ENCODE data around the gene SHH.

SHH gene

DNA sequence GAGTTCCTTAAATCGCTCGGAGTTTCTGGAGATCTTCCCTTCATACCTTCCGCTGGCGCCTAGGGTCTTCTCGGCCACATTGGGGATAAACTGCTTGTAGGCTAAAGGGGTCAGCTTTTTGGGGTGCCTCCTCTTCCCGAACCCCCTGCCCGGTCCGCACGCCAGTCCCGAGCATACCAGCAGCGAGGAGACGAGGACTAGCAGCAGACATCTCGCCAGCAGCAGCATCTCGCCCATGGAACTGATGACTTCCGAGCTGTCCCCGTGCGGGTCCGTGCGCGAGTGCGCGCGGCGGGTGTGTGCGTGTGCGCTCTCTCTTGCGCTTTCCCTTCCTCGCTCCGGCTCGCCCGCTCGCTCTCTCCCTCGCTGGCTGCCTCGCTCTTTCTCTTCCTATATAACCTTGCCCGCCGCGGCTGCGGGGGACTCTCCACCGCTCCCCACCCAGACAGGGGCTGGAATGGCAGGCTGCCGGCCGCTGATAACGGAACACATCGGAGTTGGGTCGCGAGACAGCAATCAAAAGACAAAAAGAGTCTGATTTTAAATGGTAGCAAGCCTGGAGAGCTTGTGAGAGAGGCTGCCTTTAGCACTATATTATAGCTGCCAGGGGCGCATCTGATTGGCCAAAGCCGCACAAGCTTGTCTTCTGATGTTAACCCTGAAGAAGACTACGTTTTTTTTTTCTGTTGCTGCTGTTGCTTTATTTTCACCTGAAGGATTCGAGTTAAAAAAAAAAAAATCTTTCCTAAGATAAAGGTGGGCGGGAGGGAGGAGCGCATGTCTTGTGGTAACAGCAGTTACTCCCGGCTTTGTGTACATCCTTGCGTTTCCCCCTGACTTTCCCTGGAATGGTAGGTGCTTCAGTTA lies at the start of gene SHH:
Gene SHH (minus strand): TSS at position 569 of the 867 bp plus-strand sequence. CDS start 341 bp downstream, at position 228.
- DNase-seq = no peak

DNA sequence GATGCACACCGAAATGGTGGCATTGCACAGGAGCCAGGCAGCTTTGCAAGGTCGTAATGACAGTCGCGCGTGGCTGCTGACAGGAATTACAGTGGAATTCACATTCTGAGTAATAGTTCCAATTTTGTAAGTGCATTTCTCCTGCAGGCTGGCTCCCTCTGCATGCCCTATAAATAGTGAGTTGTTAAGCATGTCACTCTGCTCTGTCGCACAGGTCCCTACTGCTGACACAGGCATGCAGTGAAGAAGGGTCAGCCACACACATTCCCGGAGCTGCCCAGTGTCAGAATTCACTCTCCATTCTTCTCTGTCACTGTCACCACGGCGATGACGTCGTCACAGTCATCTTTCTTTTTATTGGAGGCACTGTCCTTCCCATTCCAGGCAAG lies 49.2 kb upstream of the SHH start:
- DNase-seq = no peak

- DNase-seq = no peak
Observed at GRCh38 chr7:155860840-155861479, 48.7 kb upstream of the SHH start.

GRCh38 chr7:155860461-155860839 lies 48.2 kb upstream of the SHH start:
- no peak for DNase-seq

- DNase-seq = no peak
Observed at GRCh38 chr7:155858521-155859061, 46.3 kb upstream of the SHH start.

DNA sequence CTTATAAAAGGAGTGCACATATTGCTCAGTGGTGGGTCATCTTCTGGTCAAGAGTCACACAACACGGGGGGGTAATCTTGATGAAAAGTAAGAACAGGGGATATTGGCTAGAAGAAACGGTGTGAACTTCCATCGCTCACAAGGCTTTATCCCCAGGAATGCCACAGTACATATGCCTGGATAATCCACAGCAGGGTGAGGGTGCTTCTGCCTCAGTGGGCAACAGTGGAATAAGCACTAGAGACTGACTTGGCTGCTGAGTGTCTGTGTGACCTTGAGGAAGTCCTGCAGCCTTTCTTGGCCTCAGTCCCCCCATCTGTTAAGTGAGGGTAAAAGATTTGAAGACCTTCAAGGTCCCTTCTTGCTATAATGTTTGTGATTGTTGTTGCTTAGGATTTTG lies 44.9 kb upstream of the SHH start:
- DNase-seq = no peak

GRCh38 chr7:155856656-155857055 lies 44.4 kb upstream of the SHH start:
- DNase-seq = no peak

GRCh38 chr7:155852426-155853301 lies 40.4 kb upstream of the SHH start:
- DNase-seq = no peak

DNA sequence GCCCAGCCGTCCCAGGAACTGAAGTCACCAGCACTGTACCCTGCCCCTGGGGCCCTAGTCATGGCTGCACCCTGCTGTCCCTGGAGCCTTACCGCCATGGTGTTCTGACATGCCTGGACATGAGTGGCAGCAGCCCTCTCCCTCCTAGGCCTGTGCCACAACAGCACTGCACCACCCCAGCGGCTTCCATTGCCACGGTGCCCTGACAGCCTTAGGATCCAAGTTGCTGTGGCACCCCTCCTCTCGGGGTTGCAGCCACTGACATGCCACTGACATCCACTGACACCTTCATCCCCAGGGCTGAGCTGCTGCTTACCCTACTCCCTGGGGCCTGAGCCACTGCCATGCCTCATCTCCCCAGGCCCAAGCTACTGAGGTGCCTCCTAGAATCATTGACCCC lies 39.6 kb upstream of the SHH start:
- no peak for DNase-seq

DNA sequence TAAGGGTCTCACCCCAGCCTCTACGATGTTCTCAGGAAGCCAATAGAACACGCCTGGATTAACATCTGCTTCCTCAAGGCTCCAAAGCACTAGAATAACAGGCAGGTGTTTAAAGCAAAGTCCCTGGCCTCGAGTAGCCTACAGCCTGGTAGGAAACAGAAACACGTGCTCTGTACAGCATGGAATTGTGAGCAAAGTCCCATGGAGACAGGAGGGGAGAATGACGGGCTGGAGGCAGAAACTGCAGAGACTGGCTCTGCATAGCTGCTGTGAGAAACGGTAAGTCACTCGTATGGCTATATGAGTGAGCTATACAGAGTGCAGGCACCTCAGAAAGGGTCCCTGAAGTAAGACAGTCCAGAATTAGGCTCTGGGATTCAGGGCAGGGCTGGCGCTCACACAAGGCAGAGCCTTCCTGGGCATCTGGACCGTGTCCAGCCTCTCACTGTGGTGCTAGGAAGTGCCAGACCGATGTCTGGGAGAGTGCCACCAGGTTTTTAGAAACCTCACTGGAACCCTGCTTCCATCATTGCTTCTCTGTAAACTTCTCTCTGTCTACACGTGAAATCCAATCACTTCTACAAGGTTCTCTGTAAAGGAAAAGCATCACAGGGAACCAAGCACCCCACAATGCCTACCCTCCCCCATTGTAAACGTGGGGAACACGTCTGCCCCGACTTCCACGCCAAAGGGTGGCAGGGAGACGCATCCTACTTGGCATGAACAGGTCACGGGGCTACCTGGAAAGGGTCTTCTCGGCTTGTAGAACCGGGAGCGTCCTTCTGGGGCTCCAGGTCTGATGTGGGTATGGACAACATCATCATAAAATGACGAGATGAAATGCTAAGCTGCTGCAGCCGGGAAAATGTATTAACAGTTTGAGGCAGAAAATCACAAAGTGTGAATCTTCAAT lies 38.8 kb upstream of the SHH start:
- no peak for DNase-seq

DNA sequence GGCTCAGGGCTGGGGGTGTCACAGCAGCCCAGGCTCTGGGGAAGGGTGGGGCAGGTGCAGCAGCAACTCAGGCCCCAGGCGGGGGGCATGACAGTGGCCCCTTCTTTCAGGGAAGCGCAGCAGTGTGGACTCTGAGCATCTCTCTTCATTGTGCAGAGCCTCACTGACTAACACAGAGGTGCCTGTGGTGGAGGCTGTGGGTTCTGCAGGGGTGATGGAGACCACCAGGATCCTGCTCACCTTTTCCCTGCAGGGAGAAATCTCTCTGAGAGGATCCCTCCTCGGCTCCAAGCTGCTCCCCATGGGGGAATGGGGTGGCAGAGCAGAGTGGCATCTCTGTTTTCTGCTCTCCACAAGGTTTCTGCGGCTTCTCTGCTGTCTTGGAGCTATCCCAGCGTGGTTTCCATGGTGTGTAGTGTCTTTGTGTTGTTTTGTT lies 37.8 kb upstream of the SHH start:
- no peak for DNase-seq

DNA sequence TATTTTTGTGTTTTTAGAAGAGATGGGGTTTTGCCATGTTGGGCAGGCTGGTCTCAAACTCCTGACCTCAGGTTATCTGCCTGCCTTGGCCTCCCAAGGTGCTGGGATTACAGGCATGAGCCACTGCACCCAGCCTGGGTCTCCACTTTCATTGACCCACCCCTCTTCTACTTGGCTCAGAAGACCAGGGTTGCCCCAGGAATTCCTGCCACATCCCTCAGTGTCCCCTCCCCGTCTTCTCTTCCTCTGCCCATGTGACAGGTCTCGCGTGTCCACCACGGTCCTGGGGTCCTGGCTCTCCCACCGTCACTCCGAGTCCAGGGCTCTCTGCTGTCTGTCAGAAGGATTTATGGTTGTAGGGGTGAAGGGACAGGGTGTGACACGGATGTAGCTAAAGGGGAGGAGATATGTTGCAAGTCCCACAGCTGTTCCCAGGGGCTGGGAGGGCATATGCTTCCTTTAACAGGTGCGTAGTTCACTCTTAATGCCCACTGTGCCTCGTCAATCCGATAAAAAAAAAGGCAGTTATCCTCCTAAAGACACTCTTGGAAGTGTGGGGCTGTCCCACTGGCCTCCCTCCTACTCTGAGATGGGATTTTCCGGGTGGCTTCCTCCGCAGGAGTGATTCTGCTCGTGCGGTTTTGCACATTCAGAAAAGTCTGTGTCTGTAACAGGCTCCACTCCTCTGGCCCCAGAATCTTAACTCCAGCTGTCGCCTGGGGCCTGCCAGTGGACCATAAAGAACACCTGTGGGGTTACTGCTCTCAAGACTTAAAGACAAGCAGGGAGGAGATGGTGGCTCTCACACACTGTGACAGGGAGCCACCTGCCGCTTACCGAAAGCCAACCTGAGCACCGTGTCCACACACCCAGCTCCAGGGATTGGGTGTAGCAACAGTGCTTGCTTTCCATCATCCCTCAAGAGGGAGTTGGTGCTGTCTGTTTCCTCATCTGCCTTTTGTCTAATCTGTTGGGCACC lies 36.7 kb upstream of the SHH start:
- DNase-seq = no peak

DNA sequence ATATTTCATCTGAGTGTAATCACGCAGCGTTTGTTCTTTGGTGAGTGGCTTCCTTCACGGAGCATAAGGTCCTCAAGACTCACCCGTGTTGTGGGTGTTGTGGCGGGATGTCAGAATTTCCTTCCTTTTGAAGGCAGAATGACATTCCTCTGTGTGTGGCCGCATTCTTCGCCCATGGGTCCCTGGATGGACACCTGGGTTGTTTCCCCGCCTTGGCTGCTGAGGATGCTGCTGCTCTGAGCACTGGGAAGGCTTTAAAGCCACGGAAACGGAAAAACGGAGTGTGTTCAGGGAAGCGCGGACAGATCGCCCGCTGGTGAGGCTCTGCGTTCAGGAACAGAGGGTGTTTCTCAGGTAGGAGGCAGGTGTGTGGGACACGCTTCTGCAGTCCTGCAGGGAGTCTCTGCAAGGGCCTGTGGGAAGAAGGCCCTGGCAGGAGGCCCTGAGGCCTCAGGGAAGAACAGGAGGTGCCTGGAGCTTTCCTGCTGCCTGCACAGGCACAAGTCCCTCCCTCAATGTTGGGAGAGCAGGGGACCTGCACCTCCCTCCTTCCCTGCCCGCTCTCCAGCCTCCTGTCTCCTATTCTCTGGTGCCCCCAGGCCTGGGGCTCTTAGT lies 35.7 kb upstream of the SHH start:
- DNase-seq = no peak

GRCh38 chr7:155846936-155847335 lies 34.7 kb upstream of the SHH start:
- DNase-seq = no peak

DNA sequence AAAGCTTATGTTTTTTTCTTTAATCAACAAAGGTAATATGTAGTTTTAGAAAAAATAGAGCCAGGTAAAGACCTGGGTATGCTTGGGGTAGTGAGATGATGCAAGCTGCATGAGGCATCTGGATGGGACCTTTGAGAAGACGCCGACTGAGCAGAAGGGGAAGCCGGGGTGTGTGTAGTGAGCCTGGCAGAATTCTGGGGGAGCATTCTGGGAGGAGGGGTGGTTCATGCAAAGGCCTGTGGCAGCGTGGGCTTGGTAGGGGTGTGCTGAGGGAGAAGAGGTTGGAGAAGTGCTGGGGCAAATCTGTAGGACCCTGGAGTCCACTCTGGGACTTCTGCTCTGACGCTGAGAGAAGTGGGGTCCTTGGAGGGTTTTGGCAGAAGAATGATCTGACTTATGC lies 33.9 kb upstream of the SHH start:
- DNase-seq = no peak

DNA sequence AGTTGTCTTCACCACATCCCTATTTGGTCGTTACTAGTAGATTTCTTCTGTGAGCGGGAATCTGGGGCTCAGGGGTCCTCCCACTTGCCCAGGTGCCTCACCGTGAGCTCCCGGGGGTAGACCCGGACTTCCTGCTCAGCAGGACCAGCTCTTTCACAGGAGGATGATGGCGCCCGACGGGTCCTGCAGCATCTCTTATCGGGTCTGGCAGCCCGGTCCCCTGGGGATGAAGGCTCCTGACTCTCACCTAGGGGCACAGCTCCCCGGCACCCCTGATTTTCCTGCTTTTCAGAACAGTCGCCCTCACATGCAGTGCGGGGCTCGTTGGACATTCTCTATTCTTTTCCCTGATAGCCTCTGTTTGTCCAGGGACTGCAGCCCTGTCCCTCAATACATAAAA lies 33.0 kb upstream of the SHH start:
- DNase-seq = no peak

GRCh38 chr7:155844526-155844925 lies 32.3 kb upstream of the SHH start:
- no peak for DNase-seq

- DNase-seq = no peak
Observed at GRCh38 chr7:155844019-155844453, 31.8 kb upstream of the SHH start.

GRCh38 chr7:155843426-155844018 lies 31.3 kb upstream of the SHH start:
- no peak for DNase-seq

Data from fibroblast of skin of right biceps (primary cell).